Kidney tubule cell (primary cell): ENCODE data around the gene UBR2.

Experiments
- DNase-seq: peaks from one replicate; pipeline ENCODE4 v3.0.0-alpha.2; 2018; ENCODE audit warnings: low spot score

Gene UBR2

GRCh38 chr6:42563697-42564505, at the start of gene UBR2:
Gene UBR2 (plus strand): TSS chr6:42564029. CDS start chr6:42564320, 291 bp downstream.
- peak; percentile 99 for DNase-seq

DNA sequence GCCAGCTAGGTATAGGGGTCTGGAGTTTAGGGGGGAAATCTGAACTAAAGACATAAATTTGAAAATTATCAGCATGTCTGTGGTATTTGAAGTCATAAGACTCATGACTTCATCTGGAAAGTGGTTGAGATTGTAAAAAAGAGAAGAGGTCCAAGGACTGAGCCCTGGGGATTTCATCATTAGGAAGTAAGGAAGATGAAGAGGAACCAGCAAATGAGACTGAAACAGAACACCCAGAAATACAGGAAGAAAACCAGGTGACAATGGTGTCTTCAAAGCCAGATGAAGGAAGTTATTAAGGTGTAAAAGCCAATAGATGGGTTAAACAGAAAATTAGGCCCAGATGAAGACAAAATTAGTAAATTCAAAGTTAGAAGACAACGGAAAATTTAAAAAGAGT, 49.1 kb upstream of the UBR2 start:
- DNase-seq: no peak

GRCh38 chr6:42519779-42520178, 44.0 kb upstream of the UBR2 start:
- DNase-seq: no peak

GRCh38 chr6:42520786-42521607, 42.8 kb upstream of the UBR2 start:
- no peak for DNase-seq

- DNase-seq: no peak
Measured at GRCh38 chr6:42522036-42522435, 41.8 kb upstream of the UBR2 start.

GRCh38 chr6:42522942-42523814, 40.7 kb upstream of the UBR2 start:
- DNase-seq: no peak

DNA sequence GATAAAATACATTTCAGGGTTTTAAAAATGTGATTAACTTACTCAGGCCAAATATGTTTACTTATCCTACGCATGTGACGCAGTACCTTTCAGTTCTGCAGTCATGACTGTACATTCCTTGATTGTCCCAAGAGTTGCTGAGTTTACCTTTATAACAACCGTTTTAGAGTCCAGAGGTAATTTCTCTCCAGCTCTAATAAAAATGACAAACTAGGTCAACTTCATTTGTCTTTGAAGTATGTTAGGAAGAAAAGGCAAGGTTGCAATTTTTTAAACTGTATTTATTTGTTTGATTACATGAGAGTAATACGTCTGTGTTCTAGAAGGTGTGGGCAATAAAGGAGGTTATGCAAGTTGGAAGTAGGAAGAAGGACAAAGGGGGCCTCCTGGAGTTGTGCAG, 38.6 kb upstream of the UBR2 start:
- DNase-seq: no peak

- DNase-seq: no peak
Measured at GRCh38 chr6:42526616-42527015, 37.2 kb upstream of the UBR2 start.

GRCh38 chr6:42527204-42527603, 36.6 kb upstream of the UBR2 start:
- DNase-seq: no peak

DNA sequence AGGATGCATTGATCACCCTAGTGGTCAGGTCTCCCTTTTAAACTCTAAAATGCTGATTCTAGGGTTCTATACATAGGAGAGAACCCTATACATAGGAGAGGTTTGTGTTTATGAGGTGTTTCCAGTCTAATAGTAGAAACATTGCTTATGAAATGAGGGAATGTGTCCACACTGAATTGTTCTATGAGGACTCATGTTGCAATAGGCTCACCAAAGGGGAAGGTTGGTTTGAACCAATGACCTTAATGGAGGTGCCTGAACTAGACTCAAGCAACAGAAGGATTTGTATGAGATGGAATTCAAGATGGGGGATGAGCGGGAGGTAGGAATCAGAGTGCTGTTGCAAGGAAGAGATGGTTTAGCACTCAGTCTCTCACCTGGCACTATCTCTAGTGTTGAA, 33.5 kb upstream of the UBR2 start:
- DNase-seq: no peak

GRCh38 chr6:42530751-42531150, 33.1 kb upstream of the UBR2 start:
- no peak for DNase-seq

DNA sequence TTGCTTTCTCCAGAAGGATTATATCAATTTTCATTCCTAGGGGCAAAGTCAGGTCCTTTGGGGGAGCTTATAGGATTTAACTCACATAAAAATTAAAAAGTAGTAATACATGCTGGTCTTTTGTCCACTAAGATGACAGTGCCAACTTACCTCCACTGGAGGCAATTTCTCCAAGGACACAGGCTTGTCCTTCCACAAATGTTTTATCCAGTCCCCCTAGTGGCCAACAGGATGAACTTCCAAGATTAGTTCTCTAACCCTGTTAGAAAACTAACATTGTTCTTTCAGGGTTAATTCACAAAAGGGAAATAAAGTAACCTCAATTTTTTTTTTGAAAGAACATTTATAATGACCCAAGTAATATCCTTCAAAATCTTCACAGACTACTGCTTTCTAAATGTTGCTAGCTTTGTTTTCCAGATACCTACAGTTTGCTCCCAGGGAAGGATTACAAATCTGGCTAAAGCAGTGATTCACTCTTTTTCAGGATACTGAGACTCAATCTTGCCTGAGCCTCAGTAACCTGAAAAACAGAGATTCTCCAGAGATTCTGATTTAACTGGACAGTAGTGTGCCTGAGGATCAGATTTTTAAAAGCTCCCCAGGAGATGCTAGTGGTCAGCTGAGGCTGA, 31.7 kb upstream of the UBR2 start:
- peak; percentile 75 for DNase-seq

- DNase-seq: no peak
Measured at GRCh38 chr6:42533794-42534193, 30.0 kb upstream of the UBR2 start.

DNA sequence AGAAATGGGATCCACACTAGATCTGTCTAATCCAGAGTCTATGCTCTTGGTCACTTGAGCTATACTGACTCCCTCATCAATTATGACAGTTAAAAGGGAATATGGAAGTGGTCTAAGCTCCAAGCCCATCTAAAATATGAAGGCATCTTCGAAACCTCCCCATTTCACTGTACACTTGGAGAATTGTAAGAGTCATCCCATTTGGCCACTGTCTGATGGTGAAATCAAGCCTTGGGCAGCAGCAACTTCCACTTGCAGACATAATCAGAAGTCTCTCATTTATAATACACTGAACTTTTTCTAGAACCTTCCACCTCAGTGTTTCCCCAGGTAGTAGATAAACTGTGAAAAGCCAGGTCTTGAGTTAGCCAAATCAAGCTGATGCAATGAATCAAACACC, 26.3 kb upstream of the UBR2 start:
- DNase-seq: no peak

GRCh38 chr6:42539135-42539534, 24.7 kb upstream of the UBR2 start:
- no peak for DNase-seq

GRCh38 chr6:42545226-42545773, 18.5 kb upstream of the UBR2 start:
- no peak for DNase-seq

DNA sequence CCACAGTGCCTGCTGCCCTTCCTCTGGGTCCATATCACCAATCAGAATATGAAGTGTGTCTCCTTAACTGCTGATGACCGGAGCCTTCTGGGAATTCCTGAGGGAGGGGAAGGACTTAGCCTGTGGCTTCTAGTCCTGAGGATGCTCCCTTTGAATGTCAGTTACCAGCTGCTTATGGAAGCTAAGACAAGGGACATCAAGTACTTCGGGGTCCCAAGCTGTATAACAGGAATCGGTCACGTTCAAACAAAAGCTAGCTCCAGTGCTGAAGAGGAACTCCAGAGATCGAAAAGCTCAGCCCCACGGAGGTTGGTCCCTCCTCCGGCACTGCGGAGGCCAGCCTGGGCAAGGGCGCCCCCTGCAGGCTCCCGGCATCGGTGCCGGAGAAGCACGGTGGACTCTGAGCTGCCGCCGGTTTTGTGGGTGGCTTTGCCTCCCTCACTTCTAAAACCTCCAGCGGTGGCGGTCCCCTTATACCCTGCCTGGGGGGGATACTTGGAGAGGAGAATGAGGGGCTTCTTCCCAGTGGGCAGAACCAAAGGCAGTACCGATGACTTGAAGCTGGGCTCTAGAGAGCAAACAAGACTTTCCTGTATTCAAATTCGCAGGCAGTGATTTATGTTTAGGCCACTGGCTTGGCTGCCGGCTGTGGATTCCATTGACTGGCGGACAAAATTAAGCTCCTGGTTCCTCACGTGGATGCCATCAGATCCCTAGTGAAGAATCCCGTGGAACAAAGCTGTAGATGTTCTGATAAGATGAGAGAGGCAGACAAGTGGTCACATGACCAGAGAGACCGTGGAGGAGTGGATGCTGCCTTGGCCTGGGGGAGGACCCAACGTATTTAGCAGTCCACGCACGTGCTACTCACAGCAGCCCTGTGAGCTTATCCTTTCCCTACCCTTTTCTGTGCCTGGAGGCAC, 16.2 kb upstream of the UBR2 start:
- DNase-seq: peak; percentile 76

DNA sequence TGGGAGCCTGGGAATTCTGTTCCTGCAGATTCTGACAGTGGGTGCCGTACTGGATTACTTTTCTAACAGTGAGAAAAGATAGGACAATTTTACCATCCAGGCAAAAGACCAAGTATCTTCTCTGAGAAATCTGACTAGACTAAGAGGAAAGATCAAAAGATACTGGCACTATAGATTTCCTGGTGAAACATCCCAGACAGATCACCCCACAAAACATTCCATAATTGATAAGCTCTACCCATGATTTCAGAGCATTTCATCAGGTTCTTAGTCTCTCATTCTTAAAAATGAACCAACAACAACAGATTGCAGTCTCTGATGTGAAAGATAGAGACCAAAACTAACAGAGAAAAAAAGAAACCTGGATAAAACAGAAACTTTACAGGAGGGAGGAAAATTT, 13.6 kb upstream of the UBR2 start:
- DNase-seq: no peak

- DNase-seq: no peak
Measured at GRCh38 chr6:42551217-42551616, 12.6 kb upstream of the UBR2 start.

- no peak for DNase-seq
Measured at GRCh38 chr6:42552380-42552779, 11.4 kb upstream of the UBR2 start.
